HG03354 (cell line): Measurements from ENCODE around the gene EMD.
A peak's percentile ranks its signal among the peaks of the same experiment; 100 is the strongest.

Source experiments
- ATAC-seq: cut with Tn5 transposase; IDR thresholded peaks from one replicate; pipeline ENCODE4 v1.9.1; 2021; ENCODE audit warnings: mild to moderate bottlenecking; ENCODE audit not compliant: unreplicated experiment, poor library complexity, severe bottlenecking

Gene EMD

GRCh38 chrX:154370300-154371016 lies 8.6 kb upstream of the EMD start:
- ATAC-seq: no peak

DNA sequence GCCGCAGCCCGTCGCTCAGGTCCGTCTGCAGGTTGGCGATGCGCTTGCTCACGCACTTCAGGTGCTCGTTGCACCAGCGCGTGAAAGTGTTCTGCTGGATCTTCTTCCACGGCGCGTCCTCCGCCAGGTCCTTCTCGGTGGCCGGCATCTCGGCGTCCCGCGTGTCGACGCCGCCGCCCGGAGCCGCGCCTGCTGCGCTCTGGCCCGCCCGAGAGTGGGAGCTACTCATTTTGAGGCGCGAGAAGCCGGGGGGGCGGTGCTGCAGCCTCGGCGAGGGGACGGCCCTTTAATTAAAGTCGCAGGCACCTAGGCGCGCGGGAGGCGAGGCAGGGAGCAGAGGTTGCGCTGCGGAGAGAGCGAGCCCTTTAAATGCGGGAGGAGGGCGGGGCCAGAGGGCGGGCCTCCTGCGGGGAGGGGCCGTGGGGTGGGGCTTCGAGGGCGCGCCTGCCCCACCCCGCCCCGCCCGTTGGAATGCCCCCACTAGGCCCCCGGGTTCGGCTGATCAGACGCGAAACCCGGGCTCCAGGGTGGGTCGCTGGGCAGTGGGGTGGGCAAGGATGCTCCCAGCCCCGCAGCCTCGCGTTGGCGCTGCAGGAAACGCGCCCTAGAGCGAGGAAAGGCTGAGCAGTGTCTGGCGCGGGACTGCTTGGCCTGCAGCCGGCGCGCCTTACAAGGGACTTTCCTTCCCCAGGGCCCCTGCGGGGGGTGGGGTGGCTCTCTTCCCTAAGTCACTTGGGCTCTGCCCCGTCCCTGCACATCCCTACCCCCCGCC lies 7.9 kb upstream of the EMD start:
- ATAC-seq: peak; percentile 65

GRCh38 chrX:154371789-154372300 lies 7.2 kb upstream of the EMD start:
- ATAC-seq: no peak

DNA sequence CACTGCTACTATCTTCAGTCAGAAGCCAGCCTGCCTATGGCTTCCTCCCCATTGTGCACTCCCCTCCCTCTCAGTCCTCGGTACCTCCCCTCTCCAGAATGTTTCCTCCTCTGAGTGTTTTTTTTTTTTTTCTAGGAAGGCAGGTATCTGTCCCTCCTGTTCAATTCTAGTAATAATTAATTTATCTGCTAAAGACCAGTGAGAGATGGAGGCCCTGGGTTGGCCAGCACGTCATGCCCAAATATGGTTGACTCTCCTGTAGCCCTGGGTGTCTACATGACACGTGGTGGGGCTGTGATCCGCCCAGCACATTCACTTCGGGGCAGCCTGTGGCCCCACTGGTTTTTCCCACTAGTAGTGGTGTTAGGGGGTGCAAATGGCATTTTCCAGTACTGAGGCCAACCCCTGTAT lies 6.5 kb upstream of the EMD start:
- ATAC-seq: peak; percentile 37

- no peak for ATAC-seq
These were observed 5.5 kb upstream of the EMD start for GRCh38 chrX:154373340-154374306.

DNA sequence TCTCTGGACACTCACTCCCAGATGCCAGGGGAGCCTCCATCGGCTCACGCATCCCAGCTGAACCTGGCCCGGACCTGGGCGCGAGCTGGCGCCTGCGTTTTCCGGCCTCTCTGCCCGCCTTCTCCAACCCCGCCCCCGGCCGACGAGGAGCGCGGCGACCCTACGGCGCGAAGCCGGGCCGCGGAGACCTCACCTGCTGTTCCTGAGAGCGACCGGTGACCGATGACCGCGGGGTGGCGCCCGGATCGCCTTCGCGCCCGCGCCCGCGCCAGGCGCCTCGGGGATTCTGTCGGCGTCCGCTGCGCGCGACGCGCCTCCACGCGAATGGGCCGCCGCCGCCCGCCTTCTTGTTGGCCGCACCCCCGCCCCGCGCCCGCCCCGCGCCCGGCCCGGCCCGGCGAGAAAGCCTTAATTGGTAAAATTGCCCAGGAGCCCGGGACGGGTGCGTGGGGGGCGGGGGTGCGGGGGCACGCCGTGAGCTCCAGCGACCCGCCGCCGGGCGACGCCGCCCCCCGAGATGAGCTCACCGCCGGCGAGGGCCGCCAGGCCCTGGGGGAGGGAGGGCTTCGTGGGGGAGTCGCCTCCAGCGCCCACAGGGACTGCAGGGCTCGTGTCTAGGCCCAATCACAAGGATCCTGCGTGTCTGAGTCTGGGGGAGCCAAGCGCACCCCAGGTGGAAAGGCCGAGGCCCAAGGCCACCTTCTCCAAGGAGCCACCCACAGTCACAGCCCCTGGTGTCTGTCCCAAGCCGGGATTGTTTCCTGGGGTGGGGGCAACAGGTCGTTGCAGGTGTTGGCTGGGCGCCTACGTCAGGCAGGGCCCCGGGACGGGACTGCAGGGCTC lies 4.6 kb upstream of the EMD start, which contains the start of gene FLNA:
Gene FLNA (minus strand): TSS at position 322 of the 843 bp plus-strand sequence. CDS start 3,389 bp downstream, outside the sequence.
- no peak for ATAC-seq

- ATAC-seq: no peak
These were observed 4.0 kb upstream of the EMD start for GRCh38 chrX:154375156-154375504.

DNA sequence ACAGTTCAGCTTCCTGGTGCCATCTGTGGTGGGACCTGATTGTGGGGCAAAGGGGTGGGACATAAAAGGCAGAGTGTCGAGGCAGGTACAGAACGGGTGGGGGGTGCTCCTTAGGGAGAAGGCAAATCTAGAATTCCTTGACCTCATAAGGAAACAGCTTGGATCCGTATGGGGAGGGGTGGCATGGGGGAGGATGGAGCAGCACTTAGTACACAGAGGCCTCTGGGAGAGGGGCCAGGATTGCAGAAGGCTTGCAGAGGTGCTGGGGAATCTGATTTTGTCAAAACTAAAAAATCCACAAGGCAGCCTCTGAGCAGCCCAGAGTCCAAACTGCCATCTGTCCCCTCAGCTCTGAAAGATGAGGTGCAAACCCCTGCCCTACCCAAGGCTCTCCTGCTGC lies 2.3 kb upstream of the EMD start:
- no peak for ATAC-seq

DNA sequence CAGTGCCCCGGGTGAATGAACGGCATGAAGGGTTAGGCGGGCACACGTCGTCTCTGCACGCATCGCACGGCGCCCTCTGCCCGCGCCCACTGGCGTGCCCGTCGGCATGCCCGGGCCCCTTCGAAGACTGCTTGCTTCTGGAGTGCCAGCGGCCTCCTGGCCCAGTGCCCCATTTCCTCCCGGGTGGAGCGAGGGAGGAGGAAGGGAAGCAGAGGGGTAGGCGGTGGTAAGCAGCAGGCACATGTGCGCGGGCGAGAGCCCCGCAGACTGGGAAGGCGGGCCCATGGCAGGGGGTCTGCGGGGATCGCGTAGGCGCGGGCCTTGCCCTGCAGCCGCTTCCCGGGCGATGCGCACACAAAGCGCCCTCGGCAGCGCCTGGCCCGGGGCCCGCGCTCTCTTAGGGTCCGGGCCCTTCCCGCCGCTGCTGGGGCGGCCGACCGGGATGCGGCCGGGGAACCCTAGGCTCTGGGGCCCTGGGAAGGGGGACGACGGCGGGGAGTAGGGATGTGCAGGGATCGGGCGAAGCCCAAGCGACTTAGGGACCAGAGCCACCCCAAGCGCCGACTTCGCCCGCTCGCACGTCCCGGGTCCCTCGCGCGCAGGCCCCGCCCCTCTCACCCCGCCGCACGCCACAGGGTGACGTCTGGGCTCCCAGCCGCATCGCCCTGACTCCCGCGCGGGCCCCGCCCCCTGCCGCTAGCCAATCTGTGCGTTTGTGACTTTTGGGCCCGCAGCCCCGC lies 866 bp upstream of the EMD start:
- ATAC-seq: peak; percentile 11

GRCh38 chrX:154379569-154379951 lies 465 bp downstream of the EMD start:
- no peak for ATAC-seq

DNA sequence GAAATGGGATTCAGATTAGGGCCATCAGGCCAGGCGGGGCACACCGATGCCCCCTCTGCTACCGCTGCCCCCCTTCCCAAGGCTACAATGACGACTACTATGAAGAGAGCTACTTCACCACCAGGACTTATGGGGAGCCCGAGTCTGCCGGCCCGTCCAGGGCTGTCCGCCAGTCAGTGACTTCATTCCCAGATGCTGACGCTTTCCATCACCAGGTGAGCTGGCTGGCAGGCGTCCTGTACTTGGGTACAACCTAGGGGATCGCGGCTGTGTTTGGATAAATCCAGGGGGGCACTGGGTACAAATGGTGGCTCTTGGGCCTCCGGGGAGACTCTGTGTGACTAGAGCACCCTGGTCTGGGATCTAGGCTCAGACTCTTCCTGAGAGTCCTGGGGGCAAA lies 1.1 kb downstream of the EMD start:
- no peak for ATAC-seq

- no peak for ATAC-seq
These were observed 1.7 kb downstream of the EMD start for GRCh38 chrX:154380787-154381186.

DNA sequence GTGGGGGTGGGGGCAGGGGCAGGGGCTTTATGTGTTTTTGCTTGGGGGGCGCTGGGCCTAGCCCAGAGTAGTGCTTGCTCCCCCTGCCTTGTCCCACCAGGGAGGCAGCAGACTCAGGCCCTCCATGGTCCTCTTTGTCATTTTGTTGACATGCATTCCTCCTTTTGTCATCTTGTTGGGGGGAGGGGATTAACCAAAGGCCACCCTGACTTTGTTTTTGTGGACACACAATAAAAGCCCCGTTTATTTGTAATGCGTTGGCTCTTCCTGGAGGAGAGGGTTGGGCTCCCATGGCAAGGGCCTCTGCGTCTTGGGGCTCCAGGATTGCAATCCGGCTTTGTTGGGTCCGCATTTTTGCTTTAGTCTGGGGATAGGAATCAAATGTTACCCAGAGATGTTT lies 2.2 kb downstream of the EMD start:
- ATAC-seq: no peak

GRCh38 chrX:154382483-154383069 lies 3.5 kb downstream of the EMD start:
- no peak for ATAC-seq

GRCh38 chrX:154383359-154384283 lies 4.5 kb downstream of the EMD start:
- ATAC-seq: no peak

GRCh38 chrX:154384284-154384892 lies 5.3 kb downstream of the EMD start:
- ATAC-seq: no peak

GRCh38 chrX:154388094-154388493 lies 9.0 kb downstream of the EMD start:
- ATAC-seq: peak; percentile 33
